Neural cell (in vitro differentiated cells): ENCODE data around the gene CHD6.

Experiments used
- EP300 ChIP-seq: fragments of 450-650 bp; conservative IDR thresholded peaks from 2 replicates; pipeline ENCODE4 v1.6.1; 2014; ENCODE audit warnings: antibody characterized with exemption, mild to moderate bottlenecking, moderate library complexity; ENCODE audit not compliant: poor library complexity, severe bottlenecking
- EZH2 ChIP-seq: fragments of 200-600, 300-800 bp; shearing (Covaris generic), sonication (generic); IDR thresholded peaks from 2 replicates; pipeline ENCODE4 v1.6.1; 2014; ENCODE audit warnings: antibody characterized with exemption, low read length, borderline replicate concordance, mild to moderate bottlenecking; ENCODE audit not compliant: insufficient read depth, poor library complexity, severe bottlenecking
- MXI1 ChIP-seq: fragments of 450-650 bp; conservative IDR thresholded peaks from 2 replicates; pipeline ENCODE4 v1.6.1; 2014; ENCODE audit warnings: antibody characterized with exemption, mild to moderate bottlenecking; ENCODE audit not compliant: poor library complexity, severe bottlenecking
- POLR2AphosphoS5 ChIP-seq: IDR thresholded peaks from 2 replicates; pipeline ENCODE4 v1.6.1; 2012
- RAD21 ChIP-seq: fragments of 450-650 bp; conservative IDR thresholded peaks from 2 replicates; pipeline ENCODE4 v1.6.1; 2014; ENCODE audit warnings: antibody characterized with exemption, mild to moderate bottlenecking, moderate library complexity
- SMC3 ChIP-seq: fragments of 450-650 bp; conservative IDR thresholded peaks from 2 replicates; pipeline ENCODE4 v1.6.1; 2014; ENCODE audit warnings: antibody characterized with exemption, mild to moderate bottlenecking, moderate library complexity; ENCODE audit not compliant: poor library complexity
- TAF1 ChIP-seq: IDR thresholded peaks from 2 replicates; pipeline ENCODE4 v1.6.1; 2012; ENCODE audit warnings: low read depth
- TF ChIP-seq, protein P1 (sequence below): fragments of 450-650 bp; IDR thresholded peaks from 2 replicates; pipeline ENCODE4 v1.5.1; 2014; ENCODE audit warnings: antibody characterized with exemption, mild to moderate bottlenecking, moderate library complexity; ENCODE audit not compliant: poor library complexity, severe bottlenecking
- TF ChIP-seq, protein P2 (sequence below): IDR thresholded peaks from 2 replicates; pipeline ENCODE4 v1.6.1; 2012; ENCODE audit warnings: borderline replicate concordance

DNA sequence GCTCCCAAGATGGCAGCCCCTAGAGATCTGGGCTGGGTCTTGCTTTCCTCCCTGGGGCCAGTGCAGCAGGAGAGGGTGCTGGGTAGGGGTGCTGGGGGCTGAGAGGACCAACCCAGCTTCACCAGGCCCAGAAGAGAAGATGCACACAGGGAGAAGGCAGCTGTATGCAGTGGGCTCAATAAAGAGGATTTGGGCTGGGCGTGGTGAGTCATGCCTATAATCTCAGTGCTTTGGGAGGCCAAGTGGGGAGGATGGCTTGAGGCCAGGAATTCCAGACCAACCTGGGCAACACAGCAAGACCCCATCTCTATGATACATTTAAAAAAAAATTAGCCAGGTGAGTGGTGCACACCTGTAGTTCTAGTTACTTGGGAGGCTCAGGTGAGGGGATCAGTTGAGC lies 225.9 kb downstream of the CHD6 start:
- TF ChIP-seq, protein P1, sequence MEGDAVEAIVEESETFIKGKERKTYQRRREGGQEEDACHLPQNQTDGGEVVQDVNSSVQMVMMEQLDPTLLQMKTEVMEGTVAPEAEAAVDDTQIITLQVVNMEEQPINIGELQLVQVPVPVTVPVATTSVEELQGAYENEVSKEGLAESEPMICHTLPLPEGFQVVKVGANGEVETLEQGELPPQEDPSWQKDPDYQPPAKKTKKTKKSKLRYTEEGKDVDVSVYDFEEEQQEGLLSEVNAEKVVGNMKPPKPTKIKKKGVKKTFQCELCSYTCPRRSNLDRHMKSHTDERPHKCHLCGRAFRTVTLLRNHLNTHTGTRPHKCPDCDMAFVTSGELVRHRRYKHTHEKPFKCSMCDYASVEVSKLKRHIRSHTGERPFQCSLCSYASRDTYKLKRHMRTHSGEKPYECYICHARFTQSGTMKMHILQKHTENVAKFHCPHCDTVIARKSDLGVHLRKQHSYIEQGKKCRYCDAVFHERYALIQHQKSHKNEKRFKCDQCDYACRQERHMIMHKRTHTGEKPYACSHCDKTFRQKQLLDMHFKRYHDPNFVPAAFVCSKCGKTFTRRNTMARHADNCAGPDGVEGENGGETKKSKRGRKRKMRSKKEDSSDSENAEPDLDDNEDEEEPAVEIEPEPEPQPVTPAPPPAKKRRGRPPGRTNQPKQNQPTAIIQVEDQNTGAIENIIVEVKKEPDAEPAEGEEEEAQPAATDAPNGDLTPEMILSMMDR: no peak
- no peak for TF ChIP-seq SMC3
- TF ChIP-seq RAD21: no peak
- TF ChIP-seq, protein P2, sequence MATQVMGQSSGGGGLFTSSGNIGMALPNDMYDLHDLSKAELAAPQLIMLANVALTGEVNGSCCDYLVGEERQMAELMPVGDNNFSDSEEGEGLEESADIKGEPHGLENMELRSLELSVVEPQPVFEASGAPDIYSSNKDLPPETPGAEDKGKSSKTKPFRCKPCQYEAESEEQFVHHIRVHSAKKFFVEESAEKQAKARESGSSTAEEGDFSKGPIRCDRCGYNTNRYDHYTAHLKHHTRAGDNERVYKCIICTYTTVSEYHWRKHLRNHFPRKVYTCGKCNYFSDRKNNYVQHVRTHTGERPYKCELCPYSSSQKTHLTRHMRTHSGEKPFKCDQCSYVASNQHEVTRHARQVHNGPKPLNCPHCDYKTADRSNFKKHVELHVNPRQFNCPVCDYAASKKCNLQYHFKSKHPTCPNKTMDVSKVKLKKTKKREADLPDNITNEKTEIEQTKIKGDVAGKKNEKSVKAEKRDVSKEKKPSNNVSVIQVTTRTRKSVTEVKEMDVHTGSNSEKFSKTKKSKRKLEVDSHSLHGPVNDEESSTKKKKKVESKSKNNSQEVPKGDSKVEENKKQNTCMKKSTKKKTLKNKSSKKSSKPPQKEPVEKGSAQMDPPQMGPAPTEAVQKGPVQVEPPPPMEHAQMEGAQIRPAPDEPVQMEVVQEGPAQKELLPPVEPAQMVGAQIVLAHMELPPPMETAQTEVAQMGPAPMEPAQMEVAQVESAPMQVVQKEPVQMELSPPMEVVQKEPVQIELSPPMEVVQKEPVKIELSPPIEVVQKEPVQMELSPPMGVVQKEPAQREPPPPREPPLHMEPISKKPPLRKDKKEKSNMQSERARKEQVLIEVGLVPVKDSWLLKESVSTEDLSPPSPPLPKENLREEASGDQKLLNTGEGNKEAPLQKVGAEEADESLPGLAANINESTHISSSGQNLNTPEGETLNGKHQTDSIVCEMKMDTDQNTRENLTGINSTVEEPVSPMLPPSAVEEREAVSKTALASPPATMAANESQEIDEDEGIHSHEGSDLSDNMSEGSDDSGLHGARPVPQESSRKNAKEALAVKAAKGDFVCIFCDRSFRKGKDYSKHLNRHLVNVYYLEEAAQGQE: no peak
- TF ChIP-seq POLR2AphosphoS5: no peak
- no peak for TF ChIP-seq MXI1
- no peak for TF ChIP-seq EZH2
- no peak for TF ChIP-seq TAF1
- TF ChIP-seq EP300: no peak
